HG03378 (cell line): ENCODE measurements around the gene NCOR1.
"Not testable (repeated sequence)": the region's sequence is repeated elsewhere in the genome, so short reads cannot be mapped to it uniquely, and the experiment has no call there.

ENCODE experiments used
- ATAC-seq: cut with Tn5 transposase; IDR thresholded peaks from one replicate; pipeline ENCODE4 v1.9.1; 2021; ENCODE audit warnings: mild to moderate bottlenecking, moderate library complexity; ENCODE audit not compliant: unreplicated experiment

NCOR1 gene

GRCh38 chr17:16152326-16152725 lies 63.0 kb downstream of the NCOR1 start:
- not testable (repeated sequence) for ATAC-seq

GRCh38 chr17:16150251-16150856 lies 65.0 kb downstream of the NCOR1 start:
- ATAC-seq: no peak

GRCh38 chr17:16148596-16148995 lies 66.7 kb downstream of the NCOR1 start:
- no peak for ATAC-seq

- not testable (repeated sequence) for ATAC-seq
These were observed 69.9 kb downstream of the NCOR1 start for GRCh38 chr17:16145319-16145890.

- no peak for ATAC-seq
These were observed 73.6 kb downstream of the NCOR1 start for GRCh38 chr17:16141685-16142084.

GRCh38 chr17:16140854-16141253 lies 74.5 kb downstream of the NCOR1 start:
- no peak for ATAC-seq

- no peak for ATAC-seq
These were observed 79.9 kb downstream of the NCOR1 start for GRCh38 chr17:16135461-16135860.

GRCh38 chr17:16131593-16131992 lies 83.7 kb downstream of the NCOR1 start:
- no peak for ATAC-seq

- ATAC-seq: no peak
These were observed 85.7 kb downstream of the NCOR1 start for GRCh38 chr17:16129441-16130205.

- ATAC-seq: no peak
These were observed 91.8 kb downstream of the NCOR1 start for GRCh38 chr17:16123531-16123930.

GRCh38 chr17:16122697-16123434 lies 92.5 kb downstream of the NCOR1 start:
- ATAC-seq: no peak

GRCh38 chr17:16121915-16122314 lies 93.4 kb downstream of the NCOR1 start:
- no peak for ATAC-seq

GRCh38 chr17:16120937-16121336 lies 94.4 kb downstream of the NCOR1 start:
- no peak for ATAC-seq

GRCh38 chr17:16117149-16117548 lies 98.2 kb downstream of the NCOR1 start:
- ATAC-seq: no peak

- not testable (repeated sequence) for ATAC-seq
These were observed 100.1 kb downstream of the NCOR1 start for GRCh38 chr17:16115077-16115698.

GRCh38 chr17:16108871-16109270 lies 106.5 kb downstream of the NCOR1 start:
- ATAC-seq: no peak

GRCh38 chr17:16108386-16108785 lies 106.9 kb downstream of the NCOR1 start:
- ATAC-seq: no peak

- ATAC-seq: no peak
These were observed 108.1 kb downstream of the NCOR1 start for GRCh38 chr17:16107165-16107770.

- ATAC-seq: no peak
These were observed 109.0 kb downstream of the NCOR1 start for GRCh38 chr17:16106161-16106891.

- ATAC-seq: no peak
These were observed 111.1 kb downstream of the NCOR1 start for GRCh38 chr17:16104189-16104588.
